BLaER1 (cell line): ENCODE results near the gene AADAT.

Experiments used
- H3K27ac ChIP-seq: shearing (Covaris generic); formaldehyde crosslinking; 2 replicates; pipeline ENCODE4 v1.8.1; 2022
- H3K27me3 ChIP-seq: shearing (Covaris generic); formaldehyde crosslinking; 2 replicates; pipeline ENCODE4 v1.8.1; 2022
- H3K36me3 ChIP-seq: shearing (Covaris generic); formaldehyde crosslinking; 2 replicates; pipeline ENCODE4 v1.8.1; 2022
- H3K4me1 ChIP-seq: shearing (Covaris generic); formaldehyde crosslinking; 2 replicates; pipeline ENCODE4 v1.8.1; 2022
- H3K4me2 ChIP-seq: shearing (Covaris generic); formaldehyde crosslinking; 2 replicates; pipeline ENCODE4 v1.8.1; 2022
- H3K4me3 ChIP-seq: shearing (Covaris generic); formaldehyde crosslinking; 2 replicates; pipeline ENCODE4 v1.8.1; 2022
- H3K9ac ChIP-seq: shearing (Covaris generic); formaldehyde crosslinking; 2 replicates; pipeline ENCODE4 v1.8.1; 2022
- H3K9me3 ChIP-seq: shearing (Covaris generic); formaldehyde crosslinking; 2 replicates; pipeline ENCODE4 v1.8.1; 2022
- H4K20me1 ChIP-seq: shearing (Covaris generic); formaldehyde crosslinking; 2 replicates; pipeline ENCODE4 v1.8.1; 2022
- Cebpa-rat ChIP-seq: shearing (Covaris generic); IDR thresholded peaks from 2 replicates; pipeline ENCODE4 v1.8.1; 2022

The AADAT gene

GRCh38 chr4:170015285-170015684, 74.5 kb downstream of the AADAT start:
- H3K36me3 ChIP-seq: no peaks in the 10 kb centered on the region
- no peaks in the 10 kb centered on the region for H4K20me1 ChIP-seq
- H3K27me3 ChIP-seq: no peaks in the 10 kb centered on the region
- no peak overlapping the region for H3K4me2 ChIP-seq
- H3K9ac ChIP-seq: no peak overlapping the region
- no peaks in the 10 kb centered on the region for H3K4me1 ChIP-seq
- no peak overlapping the region for H3K27ac ChIP-seq
- no peak overlapping the region for H3K4me3 ChIP-seq
- peaks cover 6% of the 10 kb centered on the region; the same call in 1 of the 2 replicates for H3K9me3 ChIP-seq
- TF ChIP-seq Cebpa-rat: no peak

- Histone ChIP-seq H3K4me1 (no peaks in the 10 kb centered on the region), H3K4me2 (no peak overlapping the region), H3K9me3 (peaks cover 6% of the 10 kb centered on the region; the same call in 1 of the 2 replicates), H3K4me3 (no peak overlapping the region), H3K27ac (no peak overlapping the region), H3K27me3 (no peaks in the 10 kb centered on the region), H4K20me1 (no peaks in the 10 kb centered on the region), H3K9ac (no peak overlapping the region), H3K36me3 (no peaks in the 10 kb centered on the region)
- no peak for TF ChIP-seq Cebpa-rat
Observed at GRCh38 chr4:170014359-170015011, 75.3 kb downstream of the AADAT start.

DNA sequence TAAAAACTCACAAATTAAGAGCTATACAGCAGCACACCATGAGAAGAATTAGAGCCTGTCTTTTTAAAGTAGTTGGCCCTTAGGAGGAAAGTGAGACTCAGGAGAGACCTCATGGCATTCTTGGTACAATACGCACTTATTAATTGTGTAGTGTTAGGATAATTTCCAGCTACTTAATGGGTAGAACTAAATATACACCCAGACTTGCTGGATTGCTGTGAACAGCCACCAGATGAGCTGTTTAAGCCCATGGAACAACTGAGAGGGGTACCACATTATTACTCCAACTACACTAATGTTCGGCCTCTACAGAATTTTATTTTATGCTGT, 77.2 kb downstream of the AADAT start:
- peaks cover 6% of the 10 kb centered on the region; the same call in 1 of the 2 replicates for H3K9me3 ChIP-seq
- no peaks in the 10 kb centered on the region for H3K4me1 ChIP-seq
- H3K27ac ChIP-seq: no peak overlapping the region
- H3K9ac ChIP-seq: no peak overlapping the region
- no peak for TF ChIP-seq Cebpa-rat
- no peaks in the 10 kb centered on the region for H3K36me3 ChIP-seq
- no peaks in the 10 kb centered on the region for H4K20me1 ChIP-seq
- H3K4me3 ChIP-seq: no peak overlapping the region
- no peaks in the 10 kb centered on the region for H3K27me3 ChIP-seq
- no peak overlapping the region for H3K4me2 ChIP-seq

GRCh38 chr4:170011921-170012628, 77.7 kb downstream of the AADAT start:
- Histone ChIP-seq H3K4me3 (no peak overlapping the region), H3K4me1 (peaks cover 3% of the 10 kb centered on the region; the same call in 1 of the 2 replicates), H3K4me2 (no peak overlapping the region), H3K27ac (no peak overlapping the region), H3K9ac (no peak overlapping the region), H3K36me3 (no peaks in the 10 kb centered on the region), H4K20me1 (no peaks in the 10 kb centered on the region), H3K9me3 (peaks cover 6% of the 10 kb centered on the region; the same call in 1 of the 2 replicates), H3K27me3 (no peaks in the 10 kb centered on the region)
- no peak for TF ChIP-seq Cebpa-rat
